ENCODE measurements around the gene DRC7.
"Not testable (repeated sequence)": the region's sequence is repeated elsewhere in the genome, so short reads cannot be mapped to it uniquely, and the experiment has no call there.

DRC7 gene

GRCh38 chr16:57743886-57744641 lies 49.5 kb downstream of the DRC7 start:
- no peak for TF ChIP-seq CTCF (conservative IDR thresholded peaks at IDR 0.05; ENCODE audit: low read length)
- DNase-seq (ENCODE audit: low read depth) = no peak
- no peak overlapping the region for H3K4me3 ChIP-seq (ENCODE audit: low read length)

- DNase-seq (ENCODE audit: low read depth) = no peak
- no peak for TF ChIP-seq CTCF (conservative IDR thresholded peaks at IDR 0.05; ENCODE audit: low read length)
- no peak overlapping the region for H3K4me3 ChIP-seq (ENCODE audit: low read length)
Measured at GRCh38 chr16:57744642-57744903, 50.0 kb downstream of the DRC7 start.

GRCh38 chr16:57745768-57746167 lies 51.2 kb downstream of the DRC7 start:
- no peak overlapping the region for H3K4me3 ChIP-seq (ENCODE audit: low read length)
- TF ChIP-seq CTCF (conservative IDR thresholded peaks at IDR 0.05; ENCODE audit: low read length) = no peak
- DNase-seq (ENCODE audit: low read depth) = no peak

GRCh38 chr16:57746316-57746715 lies 51.7 kb downstream of the DRC7 start:
- not testable (repeated sequence) for H3K4me3 ChIP-seq (ENCODE audit: low read length); DNase-seq (ENCODE audit: low read depth)

- DNase-seq (ENCODE audit: low read depth) = no peak
- no peak for TF ChIP-seq CTCF (conservative IDR thresholded peaks at IDR 0.05; ENCODE audit: low read length)
- no peak overlapping the region for H3K4me3 ChIP-seq (ENCODE audit: low read length)
Measured at GRCh38 chr16:57747091-57747490, 52.5 kb downstream of the DRC7 start.

GRCh38 chr16:57747496-57747895 lies 52.9 kb downstream of the DRC7 start:
- TF ChIP-seq CTCF (conservative IDR thresholded peaks at IDR 0.05; ENCODE audit: low read length) = no peak
- no peak overlapping the region for H3K4me3 ChIP-seq (ENCODE audit: low read length)
- no peak for DNase-seq (ENCODE audit: low read depth)

GRCh38 chr16:57747996-57748395 lies 53.4 kb downstream of the DRC7 start:
- DNase-seq (ENCODE audit: low read depth) = no peak
- no peak overlapping the region for H3K4me3 ChIP-seq (ENCODE audit: low read length)
- no peak for TF ChIP-seq CTCF (conservative IDR thresholded peaks at IDR 0.05; ENCODE audit: low read length)

GRCh38 chr16:57748596-57748995 lies 54.0 kb downstream of the DRC7 start:
- TF ChIP-seq CTCF (conservative IDR thresholded peaks at IDR 0.05; ENCODE audit: low read length) = no peak
- no peak overlapping the region for H3K4me3 ChIP-seq (ENCODE audit: low read length)
- no peak for DNase-seq (ENCODE audit: low read depth)
